GM12878 (cell line): ENCODE results near the gene CLEC17A. TPM values are rescaled to one million over a fixed set of nuclear protein-coding genes. Genes with fewer than 3 reads are reported as not detected.

Experiments
- ATF7 ChIP-seq: fragments of 450-650 bp; IDR thresholded peaks from 2 replicates; pipeline ENCODE4 v1.6.1; 2016; ENCODE audit warnings: low read depth, mild to moderate bottlenecking
- CHD1 ChIP-seq: IDR thresholded peaks from 2 replicates; pipeline ENCODE4 v1.6.1; 2012; ENCODE audit warnings: low read depth, low read length, improper control_type of control experiment
- CREB1 ChIP-seq: IDR thresholded peaks from 2 replicates; pipeline ENCODE4 v1.6.1; 2012; ENCODE audit warnings: low read depth, mild to moderate bottlenecking, inconsistent platforms
- E2F8 ChIP-seq: fragments of 450-650 bp; IDR thresholded peaks from 2 replicates; pipeline ENCODE4 v1.6.1; 2018; ENCODE audit warnings: mild to moderate bottlenecking, low read depth, moderate library complexity; ENCODE audit not compliant: partially characterized antibody
- EZH2 ChIP-seq: IDR thresholded peaks from 2 replicates; pipeline ENCODE4 v1.6.1; 2012; ENCODE audit warnings: low read depth, mild to moderate bottlenecking, control low read depth, inconsistent platforms, low read length, borderline replicate concordance; ENCODE audit not compliant: control insufficient read depth
- IKZF2 ChIP-seq, 2 experiments: fragments of 450-650 bp; IDR thresholded peaks; 2 replicates each; pipeline ENCODE4 v1.6.1; 2017; ENCODE audit warnings: mild to moderate bottlenecking in 2 of 2, moderate library complexity in 2 of 2
- JUND ChIP-seq: IDR thresholded peaks from 2 replicates; pipeline ENCODE4 v1.6.1; 2012; ENCODE audit warnings: low read depth, mild to moderate bottlenecking, low read length, improper control_type of control experiment, moderate library complexity
- KAT2A ChIP-seq: conservative IDR thresholded peaks from 2 replicates; pipeline ENCODE4 v1.6.1; 2011; ENCODE audit warnings: low read depth, low read length; ENCODE audit not compliant: control insufficient read depth
- KLF5 ChIP-seq: fragments of 450-650 bp; IDR thresholded peaks from 2 replicates; pipeline ENCODE4 v1.6.1; 2014; ENCODE audit warnings: mild to moderate bottlenecking; ENCODE audit not compliant: partially characterized antibody
- MTA3 ChIP-seq: IDR thresholded peaks from 2 replicates; pipeline ENCODE4 v1.6.1; 2012; ENCODE audit warnings: low read length, inconsistent platforms, borderline replicate concordance
- MXI1 ChIP-seq: fragments of 150-350 bp; IDR thresholded peaks from 2 replicates; pipeline ENCODE4 v1.6.1; 2011; ENCODE audit warnings: low read depth, mild to moderate bottlenecking, inconsistent platforms, low read length, improper control_type of control experiment
- NFIC ChIP-seq: IDR thresholded peaks from 2 replicates; pipeline ENCODE4 v1.6.1; 2012; ENCODE audit warnings: low read depth, mild to moderate bottlenecking, inconsistent platforms, low read length, moderate library complexity
- NFYA ChIP-seq: IDR thresholded peaks from 2 replicates; pipeline ENCODE4 v1.6.1; 2011; ENCODE audit warnings: low read depth, mild to moderate bottlenecking, low read length, improper control_type of control experiment, borderline replicate concordance
- NR2C2 ChIP-seq: IDR thresholded peaks from 2 replicates; pipeline ENCODE4 v1.6.1; 2011; ENCODE audit warnings: borderline replicate concordance, low read depth; ENCODE audit not compliant: control insufficient read depth, insufficient read length
- POLR2AphosphoS2 ChIP-seq: IDR thresholded peaks from 2 replicates; pipeline ENCODE4 v1.6.1; 2011; ENCODE audit warnings: low read depth, mild to moderate bottlenecking, low read length, improper control_type of control experiment, moderate library complexity
- RCOR1 ChIP-seq: conservative IDR thresholded peaks from 2 replicates; pipeline ENCODE4 v1.6.1; 2012; ENCODE audit warnings: low read depth, low read length, improper control_type of control experiment
- RELA ChIP-seq: fragments of 450-650 bp; IDR thresholded peaks from 2 replicates; pipeline ENCODE4 v1.8.0; 2014; ENCODE audit warnings: borderline replicate concordance; ENCODE audit not compliant: partially characterized antibody
- RUNX3 ChIP-seq: IDR thresholded peaks from 2 replicates; pipeline ENCODE4 v1.6.1; 2012; ENCODE audit warnings: low read length, inconsistent platforms
- SMAD5 ChIP-seq: IDR thresholded peaks from 2 replicates; pipeline ENCODE4 v1.6.1; 2016; ENCODE audit warnings: antibody characterized with exemption, low read depth
- USF1 ChIP-seq: IDR thresholded peaks from 2 replicates; pipeline ENCODE4 v1.6.1; 2011; ENCODE audit warnings: borderline replicate concordance, low read depth, mild to moderate bottlenecking, moderate library complexity, mixed read lengths, low read length; ENCODE audit not compliant: insufficient read depth; ENCODE audit errors: extremely low read length
- ZBED1 ChIP-seq: IDR thresholded peaks from 2 replicates; pipeline ENCODE4 v1.6.1; 2016; ENCODE audit warnings: borderline replicate concordance
- ZNF217 ChIP-seq: fragments of 450-650 bp; IDR thresholded peaks from 2 replicates; pipeline ENCODE4 v1.6.1; 2017; ENCODE audit warnings: antibody characterized with exemption, mild to moderate bottlenecking
- ZNF24 ChIP-seq: fragments of 450-650 bp; IDR thresholded peaks from 2 replicates; pipeline ENCODE4 v1.6.1; 2017; ENCODE audit warnings: antibody characterized with exemption, mild to moderate bottlenecking
- polyA plus RNA-seq, 11 experiments: library from polyadenylated mRNA; depleted of rRNA in 4 of 11; unstranded in 6 of 11; stranded (reverse) in 5 of 11; fragments of >200 nt; fragmentation: Nextera tagmentation in 4 of 11; fragmentation: Illumina TruSeq in 1 of 11; extraction: Ambion mirVana in 4 of 11; extraction: Trizol in 1 of 11; gene quantifications; 1 replicate in 1 of 11; 2 replicates in 10 of 11; pipeline versions ENCODE4 v1.2.1 to v1.2.3, GENCODE V29; 2011 to 2016; ENCODE audit warnings: inconsistent platforms in 2 of 11, missing spikeins in 2 of 11, low read depth in 1 of 11
- total RNA-seq, 4 experiments: library from RNA; depleted of rRNA in 3 of 4; stranded (reverse); fragments of >200 nt in 3 of 4; fragmentation: Illumina TruSeq in 1 of 4; extraction: Trizol in 1 of 4; gene quantifications; 2 replicates each; pipeline versions ENCODE4 v1.2.1 to v1.2.3, GENCODE V29; 2013 to 2021
- TF ChIP-seq, protein P1 (sequence below): fragments of 450-650 bp; formaldehyde crosslinking; IDR thresholded peaks from 2 replicates; pipeline ENCODE4 v1.4.0; 2020; ENCODE audit warnings: mild to moderate bottlenecking, moderate library complexity

Gene CLEC17A
- total and polyA plus RNA-seq, 10 of the 15 experiments (the other 5 are each of a cell fraction or from before 2014, with no cell fraction given), result 12.9 to 131 (median 97.3) TPM

DNA sequence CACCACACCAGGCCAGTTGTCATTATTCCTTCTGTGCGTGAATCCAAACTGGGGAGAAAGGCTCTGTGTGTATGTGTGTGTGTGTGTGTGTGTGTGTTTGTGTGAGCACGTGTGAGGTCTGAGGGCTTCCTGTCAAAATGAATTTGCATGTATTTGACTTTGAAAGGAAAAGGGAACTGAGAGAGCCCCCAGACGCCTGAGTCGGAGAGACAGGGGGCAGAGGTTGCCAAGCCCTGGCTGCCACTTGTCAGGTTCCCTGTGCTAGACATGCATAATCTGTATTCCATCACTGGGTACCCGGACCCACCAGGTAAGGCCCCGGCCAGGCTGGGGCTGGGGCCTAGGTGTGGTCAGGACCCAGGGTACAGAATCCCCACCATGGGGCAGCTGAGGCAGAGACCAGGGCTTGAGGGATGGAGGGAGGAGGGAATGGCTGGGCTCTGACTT is at the start of gene CLEC17A (continued):
- TF ChIP-seq USF1 (no peak), SMAD5 (peak; percentile 96), ZNF217 (peak; percentile 92), NFYA (no peak), KAT2A (no peak), ZBED1 (0 out of 2 replicates have a peak, but pooled peaks have one; percentile 75), KLF5 (no peak), RUNX3 (peak; percentile 75), RELA (no peak), EZH2 (no peak), NR2C2 (no peak), CREB1 (peak; percentile 60; the same call in 1 of the 2 replicates), E2F8 (no peak), MXI1 (peak; percentile 90), POLR2AphosphoS2 (peak; percentile 85), MTA3 (0 out of 2 replicates have a peak, but pooled peaks have one; percentile 70), JUND (no peak), IKZF2 (IDR thresholded peaks at IDR 0.05) (peak; percentile 95 to 97), NFIC (peak; percentile 55; the same call in 1 of the 2 replicates), ZNF24 (0 out of 2 replicates have a peak, but pooled peaks have one; percentile 48), CHD1 (no peak), RCOR1 (0 out of 2 replicates have a peak, but pooled peaks have one; percentile 57), ATF7 (peak; percentile 78; the same call in 1 of the 2 replicates)
- TF ChIP-seq, protein P1, sequence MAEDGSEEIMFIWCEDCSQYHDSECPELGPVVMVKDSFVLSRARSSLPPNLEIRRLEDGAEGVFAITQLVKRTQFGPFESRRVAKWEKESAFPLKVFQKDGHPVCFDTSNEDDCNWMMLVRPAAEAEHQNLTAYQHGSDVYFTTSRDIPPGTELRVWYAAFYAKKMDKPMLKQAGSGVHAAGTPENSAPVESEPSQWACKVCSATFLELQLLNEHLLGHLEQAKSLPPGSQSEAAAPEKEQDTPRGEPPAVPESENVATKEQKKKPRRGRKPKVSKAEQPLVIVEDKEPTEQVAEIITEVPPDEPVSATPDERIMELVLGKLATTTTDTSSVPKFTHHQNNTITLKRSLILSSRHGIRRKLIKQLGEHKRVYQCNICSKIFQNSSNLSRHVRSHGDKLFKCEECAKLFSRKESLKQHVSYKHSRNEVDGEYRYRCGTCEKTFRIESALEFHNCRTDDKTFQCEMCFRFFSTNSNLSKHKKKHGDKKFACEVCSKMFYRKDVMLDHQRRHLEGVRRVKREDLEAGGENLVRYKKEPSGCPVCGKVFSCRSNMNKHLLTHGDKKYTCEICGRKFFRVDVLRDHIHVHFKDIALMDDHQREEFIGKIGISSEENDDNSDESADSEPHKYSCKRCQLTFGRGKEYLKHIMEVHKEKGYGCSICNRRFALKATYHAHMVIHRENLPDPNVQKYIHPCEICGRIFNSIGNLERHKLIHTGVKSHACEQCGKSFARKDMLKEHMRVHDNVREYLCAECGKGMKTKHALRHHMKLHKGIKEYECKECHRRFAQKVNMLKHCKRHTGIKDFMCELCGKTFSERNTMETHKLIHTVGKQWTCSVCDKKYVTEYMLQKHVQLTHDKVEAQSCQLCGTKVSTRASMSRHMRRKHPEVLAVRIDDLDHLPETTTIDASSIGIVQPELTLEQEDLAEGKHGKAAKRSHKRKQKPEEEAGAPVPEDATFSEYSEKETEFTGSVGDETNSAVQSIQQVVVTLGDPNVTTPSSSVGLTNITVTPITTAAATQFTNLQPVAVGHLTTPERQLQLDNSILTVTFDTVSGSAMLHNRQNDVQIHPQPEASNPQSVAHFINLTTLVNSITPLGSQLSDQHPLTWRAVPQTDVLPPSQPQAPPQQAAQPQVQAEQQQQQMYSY (CRISPR knock-in tag), result no peak
